ENCODE data around the gene GET3. TPM values are rescaled to one million over a fixed set of nuclear protein-coding genes. Genes with fewer than 3 reads are reported as not detected.

Gene GET3
- polyA plus RNA-seq, 1 of the 3 experiments (the other 2 are of a cell fraction), result 264 TPM

GRCh38 chr19:12722566-12723380 lies 14.5 kb upstream of the GET3 start:
- H4K20me1 ChIP-seq (ENCODE audit: insufficient read depth), result no peaks in the 10 kb centered on the region
- peak overlapping the region; percentile 95 for H3K9ac ChIP-seq
- H3K4me2 ChIP-seq, result peak overlapping the region; percentile 99
- peaks cover 7 to 8% of the 10 kb centered on the region in 2 experiments; a peak in 3 of 4 replicates for H3K4me1 ChIP-seq (ENCODE audit: control insufficient read depth in 1 of 2, insufficient read depth in 2 of 2, low read depth in 1 of 2, low read length in 1 of 2)
- peaks cover 57% of the 10 kb centered on the region for H3K79me2 ChIP-seq (ENCODE audit: insufficient read depth)
- H3K27ac ChIP-seq (ENCODE audit: low read depth in 2 of 2, low read length in 1 of 2), result peak overlapping the region; percentile 89
- POLR2A ChIA-PET, result interaction anchor here (0.6 to 1.7 kb wide), 13 partner anchors 9 to 223 kb away, joined by 3 to 6 read pairs (median 3); partner anchors contain the start of genes FBXW9, GET3, JUNB and RAD23A
- peak; percentile 96 for DNase-seq
- no peaks in the 10 kb centered on the region for H3K27me3 ChIP-seq (ENCODE audit: insufficient read depth)
- H3K9me2 ChIP-seq, result no peaks in the 10 kb centered on the region
- WGBS (ENCODE audit: low lambda C conversion rate), result 1% methylated on average over 29 of the region's 32 CpGs
- peak overlapping the region; percentile 63 to 85 for H3K4me3 ChIP-seq (ENCODE audit: low read depth in 2 of 2, low read length in 1 of 2)
- CTCF ChIA-PET, result interaction anchor here (0.7 to 3.8 kb wide), 10 partner anchors 10 to 125 kb away, joined by 3 to 25 read pairs (median 4); partner anchors contain the start of genes GET3 and TRIR
- no peaks in the 10 kb centered on the region for H3K9me3 ChIP-seq
- H3K36me3 ChIP-seq (replicated peaks in 1 of 2; ENCODE audit: control insufficient read depth in 1 of 2, insufficient read depth in 2 of 2, low read length in 1 of 2), result peaks cover 10 to 16% of the 10 kb centered on the region in 2 experiments
- H2AFZ ChIP-seq (ENCODE audit: low read depth), result peak overlapping the region; percentile 75
- H3F3A ChIP-seq (replicated peaks; ENCODE audit: insufficient read depth), result peaks cover 17% of the 10 kb centered on the region
- TF ChIP-seq PBX3 (IDR thresholded peaks at IDR 0.05) (no peak), RAD21 (IDR thresholded peaks at IDR 0.05; ENCODE audit: low read length) (no peak), REST (IDR thresholded peaks at IDR 0.05; ENCODE audit: low read depth, low read length) (peak; percentile 17), TEAD4 (IDR thresholded peaks at IDR 0.05; ENCODE audit: borderline replicate concordance, insufficient read depth) (no peak), NFIC (IDR thresholded peaks at IDR 0.05; ENCODE audit: borderline replicate concordance) (no peak; the same call in 1 of the 2 replicates), FOSL2 (IDR thresholded peaks at IDR 0.05; ENCODE audit: borderline replicate concordance, low read depth) (no peak), USF1 (IDR thresholded peaks at IDR 0.05; ENCODE audit: borderline replicate concordance, low read depth) (peak; percentile 99), EP300 (IDR thresholded peaks at IDR 0.05; ENCODE audit: borderline replicate concordance in 1 of 2, low read depth in 1 of 2, low read length in 1 of 2) (no peak), FOXJ3 (CRISPR knock-in tag; IDR thresholded peaks at IDR 0.05) (no peak), RFX5 (IDR thresholded peaks at IDR 0.05; ENCODE audit: low read length) (no peak; the same call in 1 of the 2 replicates), CHD2 (IDR thresholded peaks at IDR 0.05; ENCODE audit: low read length, partially characterized antibody) (peak; percentile 27), MEF2A (IDR thresholded peaks at IDR 0.05; ENCODE audit: borderline replicate concordance, low read depth) (no peak), YY1 (IDR thresholded peaks at IDR 0.05; ENCODE audit: low read depth) (no peak), ELF1 (IDR thresholded peaks at IDR 0.05) (peak; percentile 69; the same call in 1 of the 2 replicates), CTCF (IDR thresholded peaks at IDR 0.05) (no peak), IRF3 (IDR thresholded peaks at IDR 0.05; ENCODE audit: low read depth, low read length) (no peak; the same call in 1 of the 2 replicates), RCOR1 (IDR thresholded peaks at IDR 0.05; ENCODE audit: low read length) (0 out of 2 replicates have a peak, but pooled peaks have one; percentile 33), ZBTB33 (IDR thresholded peaks at IDR 0.05; ENCODE audit: borderline replicate concordance, low read depth) (peak; percentile 53; the same call in 1 of the 2 replicates), GABPA (IDR thresholded peaks at IDR 0.05; ENCODE audit: low read depth) (peak; percentile 78), TCF12 (IDR thresholded peaks at IDR 0.05) (no peak; the same call in 1 of the 2 replicates), RXRA (IDR thresholded peaks at IDR 0.05; ENCODE audit: borderline replicate concordance, low read depth) (no peak), JUND (IDR thresholded peaks at IDR 0.05) (no peak)
